Suprapubic skin (tissue), 4 donors: ENCODE data around the gene HOXC13. TPM values are rescaled to one million over a fixed set of nuclear protein-coding genes. Genes with fewer than 3 reads are reported as not detected.

Source experiments
- DNase-seq, 2 donors: peaks; one replicate each; pipeline ENCODE4 v3.0.0-alpha.2; 2019; ENCODE audit warnings: low spot score in 2 of 2
- H3K27ac ChIP-seq: fragments of 200-600 bp; sonication (generic); one replicate; pipeline ENCODE4 v1.5.1; 2019
- H3K27me3 ChIP-seq: fragments of 200-600 bp; sonication (generic); one replicate; pipeline ENCODE4 v1.5.1; 2019
- H3K36me3 ChIP-seq: fragments of 200-600 bp; sonication (generic); one replicate; pipeline ENCODE4 v1.5.1; 2019
- H3K4me1 ChIP-seq: fragments of 200-600 bp; sonication (generic); one replicate; pipeline ENCODE4 v1.5.1; 2019
- H3K4me3 ChIP-seq: fragments of 200-600 bp; sonication (generic); one replicate; pipeline ENCODE4 v1.5.1; 2019; ENCODE audit warnings: mild to moderate bottlenecking
- H3K9me3 ChIP-seq: fragments of 200-600 bp; sonication (generic); one replicate; pipeline ENCODE4 v1.5.1; 2019
- CTCF ChIP-seq, 2 donors: fragments of 200-600 bp in 1 of 2; fragments of 450-650 bp in 1 of 2; sonication (generic) in 1 of 2; IDR thresholded peaks; one replicate each; pipeline ENCODE4 v1.5.1; 2016 to 2019; ENCODE audit warnings: antibody characterized with exemption in 2 of 2, mild to moderate bottlenecking in 1 of 2, moderate library complexity in 1 of 2
- EP300 ChIP-seq: sonication (generic); formaldehyde crosslinking; IDR thresholded peaks from one replicate; pipeline ENCODE4 v1.6.1; 2017; ENCODE audit warnings: antibody characterized with exemption
- POLR2A ChIP-seq, 2 donors: fragments of 450-650 bp; IDR thresholded peaks; one replicate each; pipeline ENCODE4 v1.6.1; 2017; ENCODE audit warnings: antibody characterized with exemption in 2 of 2, mild to moderate bottlenecking in 2 of 2, moderate library complexity in 2 of 2
- POLR2AphosphoS5 ChIP-seq, 3 donors: sonication (generic); formaldehyde crosslinking; IDR thresholded peaks; one replicate each; pipeline ENCODE4 v1.6.1; 2017; ENCODE audit warnings: antibody characterized with exemption in 3 of 3
- WGBS: methylation state at CpG from one replicate; pipeline ENCODE4 v1.1.5; 2018; 5-methylcytosine and 5-hydroxymethylcytosine counted together
- total RNA-seq, 4 donors: library from RNA; depleted of rRNA; stranded (reverse); fragments of >200 nt; gene quantifications; one replicate each; pipeline ENCODE4 v1.1.0, GENCODE V29; 2016

Gene HOXC13
- total RNA-seq, 4 donors from 2014 or later = 5.3 to 16.7 (median 10.2) TPM

GRCh38 chr12:53944907-53945847 lies 6.5 kb downstream of the HOXC13 start:
- peaks cover 98% of the 10 kb centered on the region for H3K27me3 ChIP-seq
- H3K9me3 ChIP-seq = no peaks in the 10 kb centered on the region
- DNase-seq = no peak
- no peak overlapping the region for H3K4me3 ChIP-seq
- 65% methylated on average over 51 of the region's 51 CpGs for WGBS
- no peak overlapping the region for H3K27ac ChIP-seq
- H3K36me3 ChIP-seq = no peaks in the 10 kb centered on the region
- TF ChIP-seq POLR2A (IDR thresholded peaks at IDR 0.05) = no peak
- TF ChIP-seq EP300 = no peak
- no peak for TF ChIP-seq CTCF (IDR thresholded peaks at IDR 0.05)
- TF ChIP-seq POLR2AphosphoS5 (IDR thresholded peaks at IDR 0.05) = no peak
- H3K4me1 ChIP-seq = peaks cover 14% of the 10 kb centered on the region

- H3K36me3 ChIP-seq = no peaks in the 10 kb centered on the region
- H3K9me3 ChIP-seq = no peaks in the 10 kb centered on the region
- H3K4me3 ChIP-seq = no peak overlapping the region
- H3K27ac ChIP-seq = no peak overlapping the region
- peaks cover 37% of the 10 kb centered on the region for H3K4me1 ChIP-seq
- no peak for TF ChIP-seq CTCF (IDR thresholded peaks at IDR 0.05)
- TF ChIP-seq POLR2AphosphoS5 (IDR thresholded peaks at IDR 0.05) = no peak
- no peak for TF ChIP-seq EP300
- no peak for TF ChIP-seq POLR2A (IDR thresholded peaks at IDR 0.05)
- no peak for DNase-seq
- peaks cover 100% of the 10 kb centered on the region for H3K27me3 ChIP-seq
Measured at GRCh38 chr12:53947743-53948142, 9.1 kb downstream of the HOXC13 start.

GRCh38 chr12:53948650-53949593 lies 10.3 kb downstream of the HOXC13 start:
- Histone ChIP-seq H3K36me3 (no peaks in the 10 kb centered on the region), H3K9me3 (no peaks in the 10 kb centered on the region), H3K4me1 (peaks cover 33% of the 10 kb centered on the region), H3K27me3 (peaks cover 100% of the 10 kb centered on the region), H3K27ac (no peak overlapping the region), H3K4me3 (no peak overlapping the region)
- DNase-seq = no peak
- WGBS = 59% methylated on average over 4 of the region's 9 CpGs
- TF ChIP-seq CTCF (IDR thresholded peaks at IDR 0.05) = no peak
- no peak for TF ChIP-seq POLR2A (IDR thresholded peaks at IDR 0.05)
- no peak for TF ChIP-seq POLR2AphosphoS5 (IDR thresholded peaks at IDR 0.05)
- TF ChIP-seq EP300 = no peak

- Histone ChIP-seq H3K4me1 (peaks cover 38% of the 10 kb centered on the region), H3K27ac (no peak overlapping the region), H3K27me3 (peaks cover 100% of the 10 kb centered on the region), H3K9me3 (no peaks in the 10 kb centered on the region), H3K36me3 (no peaks in the 10 kb centered on the region), H3K4me3 (no peak overlapping the region)
- WGBS = 11% methylated on average over 25 of the region's 34 CpGs
- DNase-seq = no peak
- TF ChIP-seq CTCF (IDR thresholded peaks at IDR 0.05) (no peak), POLR2A (IDR thresholded peaks at IDR 0.05) (no peak), EP300 (no peak), POLR2AphosphoS5 (IDR thresholded peaks at IDR 0.05) (no peak)
Measured at GRCh38 chr12:53949631-53950436, 11.2 kb downstream of the HOXC13 start.
